K562 (cell line): ENCODE results near the gene HAGHL. TPM values are rescaled to one million over a fixed set of nuclear protein-coding genes. Genes with fewer than 3 reads are reported as not detected.

ENCODE experiments used
- microRNA counts: library from miRNA; unstranded; fragments of <30 nt; microRNA quantifications from one replicate; lab custom pipeline; 2016
- microRNA-seq: library from miRNA; unstranded; fragments of <30 nt; microRNA quantifications from one replicate; pipeline ENCODE4, GENCODE V29; 2018; ENCODE audit warnings: borderline microRNAs expressed
- polyA plus RNA-seq, 8 experiments: library from polyadenylated mRNA; depleted of rRNA in 4 of 8; stranded (reverse) in 5 of 8; unstranded in 3 of 8; fragments of >200 nt; fragmentation: Nextera tagmentation in 2 of 8; fragmentation: Illumina TruSeq in 1 of 8; extraction: Ambion mirVana in 2 of 8; extraction: Trizol in 1 of 8; gene quantifications; 2 replicates each; pipeline versions ENCODE4 v1.2.1 to v1.2.3, GENCODE V29; 2011 to 2014; ENCODE audit warnings: inconsistent platforms in 1 of 8, missing spikeins in 1 of 8
- small RNA-seq: library from RNA; depleted of rRNA; stranded (forward); fragments of <200 nt; gene quantifications from one replicate; pipeline ENCODE3, GENCODE V24; 2014
- total RNA-seq, 7 experiments: library from RNA; depleted of rRNA in 6 of 7; stranded (reverse); fragments of >200 nt in 6 of 7; fragmentation: Illumina TruSeq in 2 of 7; extraction: Trizol in 2 of 7; gene quantifications; 2 replicates each; pipeline versions ENCODE4 v1.2.1 to v1.2.3, GENCODE V29; 2011 to 2021; ENCODE audit warnings: low replicate concordance in 1 of 7

HAGHL gene
- total and polyA plus RNA-seq, 9 of the 15 experiments (the other 6 are each of a cell fraction or from before 2014, with no cell fraction given), result 0.31 to 83.4 (median 20.7) TPM

MicroRNA genes within 50 kb of the gene (microRNA counts, 767-probe panel; counts per million panel counts)
- microRNA hsa-miR-662 (lab: Ali Mortazavi, UCI), result 1,779 counts per million, percentile 46 among the panel's probes with 10 or more counts

Small RNAs within 50 kb of the gene (microRNA-seq; reads per million reads assigned to microRNA genes)
- gene MIR662, result not detected

Small RNAs within 50 kb of the gene (small RNA-seq; reads per million reads assigned to genes)
- gene MIR662, result not detected

Other genes with a start within 250 kb of the HAGHL start
Only the 7 nearest of the 24 such genes appear.
- 4.8 and 5.3 TPM in 2 replicates for gene WDR24, start 36.7 kb upstream of the HAGHL start, total RNA-seq (2014; rRNA removed)
- gene WDR24, start 36.7 kb upstream of the HAGHL start, total RNA-seq (2014; rRNA removed; fragmentation: Illumina TruSeq; extraction: Trizol), result 0.70 and 1.2 TPM in 2 replicates
- 3.4 and 5.1 TPM in 2 replicates for gene WDR24, start 36.7 kb upstream of the HAGHL start, total RNA-seq (2015; rRNA removed; fragmentation: Illumina TruSeq; extraction: Trizol)
- 23.3 and 25.4 TPM in 2 replicates for gene WDR24, start 36.7 kb upstream of the HAGHL start, total RNA-seq (2021)
- gene WDR24, start 36.7 kb upstream of the HAGHL start, polyA plus RNA-seq (2011; rRNA removed), result 3.3 and 6.7 TPM in 2 replicates
- gene WDR24, start 36.7 kb upstream of the HAGHL start, polyA plus RNA-seq (2014; fragmentation: Illumina TruSeq; extraction: Trizol), result 5.5 and 10.2 TPM in 2 replicates
- gene WDR24, start 36.7 kb upstream of the HAGHL start, polyA plus RNA-seq (2014; fragmentation: Nextera tagmentation; extraction: Ambion mirVana), result under 1 TPM; 0.08 to 0.11 TPM
- 12.2 and 12.5 TPM in 2 replicates for gene WDR24, start 36.7 kb upstream of the HAGHL start, polyA plus RNA-seq (2014; rRNA removed)
- 2.2 and 2.7 TPM in 2 replicates for gene FBXL16, start 21.3 kb upstream of the HAGHL start, total RNA-seq (2014; rRNA removed)
- gene FBXL16, start 21.3 kb upstream of the HAGHL start, total RNA-seq (2014; rRNA removed; fragmentation: Illumina TruSeq; extraction: Trizol), result 0.54 and 1.4 TPM in 2 replicates
- 0.41 and 0.47 TPM in 2 replicates for gene FBXL16, start 21.3 kb upstream of the HAGHL start, total RNA-seq (2015; rRNA removed; fragmentation: Illumina TruSeq; extraction: Trizol)
- gene FBXL16, start 21.3 kb upstream of the HAGHL start, total RNA-seq (2021), result 6.0 and 8.2 TPM in 2 replicates
- 1.7 and 3.0 TPM in 2 replicates for gene FBXL16, start 21.3 kb upstream of the HAGHL start, polyA plus RNA-seq (2011; rRNA removed)
- 1.9 and 25.4 TPM in 2 replicates for gene FBXL16, start 21.3 kb upstream of the HAGHL start, polyA plus RNA-seq (2014; fragmentation: Illumina TruSeq; extraction: Trizol)
- under 1 TPM; 0.21 to 0.37 TPM for gene FBXL16, start 21.3 kb upstream of the HAGHL start, polyA plus RNA-seq (2014; fragmentation: Nextera tagmentation; extraction: Ambion mirVana)
- 3.1 and 3.3 TPM in 2 replicates for gene FBXL16, start 21.3 kb upstream of the HAGHL start, polyA plus RNA-seq (2014; rRNA removed)
- gene METRN, start 12.0 kb upstream of the HAGHL start, total RNA-seq (2014; rRNA removed), result 89.8 and 111 TPM in 2 replicates
- 1.0 and 2.0 TPM in 2 replicates for gene METRN, start 12.0 kb upstream of the HAGHL start, total RNA-seq (2014; rRNA removed; fragmentation: Illumina TruSeq; extraction: Trizol)
- 17.7 and 23.9 TPM in 2 replicates for gene METRN, start 12.0 kb upstream of the HAGHL start, total RNA-seq (2015; rRNA removed; fragmentation: Illumina TruSeq; extraction: Trizol)
- gene METRN, start 12.0 kb upstream of the HAGHL start, total RNA-seq (2021), result 73.5 and 79.2 TPM in 2 replicates
- gene METRN, start 12.0 kb upstream of the HAGHL start, polyA plus RNA-seq (2011; rRNA removed), result 15.4 and 33.4 TPM in 2 replicates
- 3.0 and 8.7 TPM in 2 replicates for gene METRN, start 12.0 kb upstream of the HAGHL start, polyA plus RNA-seq (2014; fragmentation: Illumina TruSeq; extraction: Trizol)
- 1 to 10 TPM in 1 of 2 experiments, under 1 TPM in 1; 0.20 to 1.2 TPM for gene METRN, start 12.0 kb upstream of the HAGHL start, polyA plus RNA-seq (2014; fragmentation: Nextera tagmentation; extraction: Ambion mirVana)
- gene METRN, start 12.0 kb upstream of the HAGHL start, polyA plus RNA-seq (2014; rRNA removed), result 73.3 and 90.1 TPM in 2 replicates
- 170 and 221 TPM in 2 replicates for gene ANTKMT, start 6.0 kb upstream of the HAGHL start, total RNA-seq (2014; rRNA removed)
- 2.3 and 4.3 TPM in 2 replicates for gene ANTKMT, start 6.0 kb upstream of the HAGHL start, total RNA-seq (2014; rRNA removed; fragmentation: Illumina TruSeq; extraction: Trizol)
- 39.9 and 47.1 TPM in 2 replicates for gene ANTKMT, start 6.0 kb upstream of the HAGHL start, total RNA-seq (2015; rRNA removed; fragmentation: Illumina TruSeq; extraction: Trizol)
- gene ANTKMT, start 6.0 kb upstream of the HAGHL start, total RNA-seq (2021), result 217 and 240 TPM in 2 replicates
- 19.1 and 26.3 TPM in 2 replicates for gene ANTKMT, start 6.0 kb upstream of the HAGHL start, polyA plus RNA-seq (2011; rRNA removed)
- 2.8 and 9.0 TPM in 2 replicates for gene ANTKMT, start 6.0 kb upstream of the HAGHL start, polyA plus RNA-seq (2014; fragmentation: Illumina TruSeq; extraction: Trizol)
- 1 to 10 TPM in 1 of 2 experiments, under 1 TPM in 1; 0.58 to 2.1 TPM for gene ANTKMT, start 6.0 kb upstream of the HAGHL start, polyA plus RNA-seq (2014; fragmentation: Nextera tagmentation; extraction: Ambion mirVana)
- 158 and 161 TPM in 2 replicates for gene ANTKMT, start 6.0 kb upstream of the HAGHL start, polyA plus RNA-seq (2014; rRNA removed)
- gene CCDC78, start 663 bp upstream of the HAGHL start, total RNA-seq (2014; rRNA removed), result 5.7 and 10.6 TPM in 2 replicates
- gene CCDC78, start 663 bp upstream of the HAGHL start, total RNA-seq (2014; rRNA removed; fragmentation: Illumina TruSeq; extraction: Trizol), result 0.57 and 0.76 TPM in 2 replicates
- 2.9 and 3.1 TPM in 2 replicates for gene CCDC78, start 663 bp upstream of the HAGHL start, total RNA-seq (2015; rRNA removed; fragmentation: Illumina TruSeq; extraction: Trizol)
- 13.4 and 14.4 TPM in 2 replicates for gene CCDC78, start 663 bp upstream of the HAGHL start, total RNA-seq (2021)
- gene CCDC78, start 663 bp upstream of the HAGHL start, polyA plus RNA-seq (2011; rRNA removed), result 3.0 and 5.9 TPM in 2 replicates
- gene CCDC78, start 663 bp upstream of the HAGHL start, polyA plus RNA-seq (2014; fragmentation: Illumina TruSeq; extraction: Trizol), result 2.6 and 2.8 TPM in 2 replicates
- under 1 TPM; 0.24 to 0.29 TPM for gene CCDC78, start 663 bp upstream of the HAGHL start, polyA plus RNA-seq (2014; fragmentation: Nextera tagmentation; extraction: Ambion mirVana)
- gene CCDC78, start 663 bp upstream of the HAGHL start, polyA plus RNA-seq (2014; rRNA removed), result 17.7 and 20.6 TPM in 2 replicates
- gene CIAO3, start 13.9 kb downstream of the HAGHL start, total RNA-seq (2014; rRNA removed), result 35.6 and 48.2 TPM in 2 replicates
- gene CIAO3, start 13.9 kb downstream of the HAGHL start, total RNA-seq (2014; rRNA removed; fragmentation: Illumina TruSeq; extraction: Trizol), result 7.3 and 7.9 TPM in 2 replicates
- gene CIAO3, start 13.9 kb downstream of the HAGHL start, total RNA-seq (2015; rRNA removed; fragmentation: Illumina TruSeq; extraction: Trizol), result 18.6 and 20.5 TPM in 2 replicates
- gene CIAO3, start 13.9 kb downstream of the HAGHL start, total RNA-seq (2021), result 30.7 and 30.9 TPM in 2 replicates
- 18.5 and 30.5 TPM in 2 replicates for gene CIAO3, start 13.9 kb downstream of the HAGHL start, polyA plus RNA-seq (2011; rRNA removed)
- 17.1 and 18.7 TPM in 2 replicates for gene CIAO3, start 13.9 kb downstream of the HAGHL start, polyA plus RNA-seq (2014; fragmentation: Illumina TruSeq; extraction: Trizol)
- 1 to 10 TPM; 2.2 to 2.4 TPM for gene CIAO3, start 13.9 kb downstream of the HAGHL start, polyA plus RNA-seq (2014; fragmentation: Nextera tagmentation; extraction: Ambion mirVana)
- gene CIAO3, start 13.9 kb downstream of the HAGHL start, polyA plus RNA-seq (2014; rRNA removed), result 31.0 and 38.2 TPM in 2 replicates
- not detected in 2 replicates for gene MSLN, start 33.6 kb downstream of the HAGHL start, total RNA-seq (2014; rRNA removed)
- gene MSLN, start 33.6 kb downstream of the HAGHL start, total RNA-seq (2014; rRNA removed; fragmentation: Illumina TruSeq; extraction: Trizol), result not detected in 2 replicates
- not detected in 2 replicates for gene MSLN, start 33.6 kb downstream of the HAGHL start, total RNA-seq (2015; rRNA removed; fragmentation: Illumina TruSeq; extraction: Trizol)
- gene MSLN, start 33.6 kb downstream of the HAGHL start, total RNA-seq (2021), result 0.22 TPM in 1 of 2 replicates, not detected in the other
- not detected in 2 replicates for gene MSLN, start 33.6 kb downstream of the HAGHL start, polyA plus RNA-seq (2011; rRNA removed)
- not detected in 2 replicates for gene MSLN, start 33.6 kb downstream of the HAGHL start, polyA plus RNA-seq (2014; fragmentation: Illumina TruSeq; extraction: Trizol)
- gene MSLN, start 33.6 kb downstream of the HAGHL start, polyA plus RNA-seq (2014; fragmentation: Nextera tagmentation; extraction: Ambion mirVana), result not detected
- gene MSLN, start 33.6 kb downstream of the HAGHL start, polyA plus RNA-seq (2014; rRNA removed), result not detected in 2 replicates